CD1c-positive myeloid dendritic cell (primary cell): Measurements from ENCODE around the gene RASL11A.
"Not testable (repeated sequence)": the region's sequence is repeated elsewhere in the genome, so short reads cannot be mapped to it uniquely, and the experiment has no call there.

Experiments used
- DNase-seq: peaks from one replicate; pipeline ENCODE4 v3.0.0-alpha.2; 2016; ENCODE audit errors: extremely low spot score

The RASL11A gene

DNA sequence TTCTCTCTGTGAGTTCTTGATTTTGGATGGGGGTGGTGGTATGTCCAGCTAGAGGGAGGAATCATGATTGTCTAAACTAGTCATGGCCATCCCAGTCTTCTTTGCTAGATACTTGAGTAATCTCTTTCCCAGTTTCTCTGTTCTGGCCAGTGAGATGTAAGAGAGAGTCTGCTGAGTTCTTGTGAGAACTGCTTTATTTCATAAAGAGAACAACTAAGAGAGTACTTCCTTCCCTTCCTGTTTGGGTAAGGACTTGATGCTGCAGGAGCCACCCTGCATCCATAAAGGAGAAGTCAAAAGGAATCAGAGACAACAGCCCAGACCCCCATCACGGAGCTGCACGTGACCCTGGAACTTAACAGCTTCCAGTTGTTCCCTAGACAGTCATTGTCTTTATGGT is 3.0 kb upstream of the RASL11A start:
- peak; percentile 51 for DNase-seq

DNA sequence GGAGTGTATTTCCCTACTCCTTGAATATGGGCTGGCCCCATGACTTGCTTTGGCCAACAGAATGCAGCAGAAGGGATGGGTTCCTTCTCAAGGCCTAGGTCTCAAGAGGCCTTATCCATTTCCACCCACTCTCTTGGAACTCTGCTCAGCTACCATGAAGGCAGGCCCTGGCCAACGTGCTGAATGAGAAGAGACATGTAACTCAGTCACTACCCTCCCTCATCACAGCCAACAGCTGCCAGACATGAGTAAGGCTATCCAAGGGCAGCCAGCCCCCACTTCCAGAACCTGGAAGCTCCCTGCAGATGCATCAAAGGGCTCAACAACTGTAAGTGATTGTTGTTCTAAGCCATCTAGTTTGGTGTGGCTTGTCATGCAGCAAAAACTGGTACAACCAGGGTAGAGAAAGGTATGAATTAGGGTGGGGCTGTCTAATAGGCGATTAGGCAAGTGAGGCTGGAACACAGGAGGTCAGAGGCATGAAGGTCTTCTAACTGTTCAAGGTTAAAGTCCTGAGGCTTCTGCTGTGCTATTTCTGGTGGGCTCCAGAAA is 1.4 kb upstream of the RASL11A start:
- no peak for DNase-seq

DNA sequence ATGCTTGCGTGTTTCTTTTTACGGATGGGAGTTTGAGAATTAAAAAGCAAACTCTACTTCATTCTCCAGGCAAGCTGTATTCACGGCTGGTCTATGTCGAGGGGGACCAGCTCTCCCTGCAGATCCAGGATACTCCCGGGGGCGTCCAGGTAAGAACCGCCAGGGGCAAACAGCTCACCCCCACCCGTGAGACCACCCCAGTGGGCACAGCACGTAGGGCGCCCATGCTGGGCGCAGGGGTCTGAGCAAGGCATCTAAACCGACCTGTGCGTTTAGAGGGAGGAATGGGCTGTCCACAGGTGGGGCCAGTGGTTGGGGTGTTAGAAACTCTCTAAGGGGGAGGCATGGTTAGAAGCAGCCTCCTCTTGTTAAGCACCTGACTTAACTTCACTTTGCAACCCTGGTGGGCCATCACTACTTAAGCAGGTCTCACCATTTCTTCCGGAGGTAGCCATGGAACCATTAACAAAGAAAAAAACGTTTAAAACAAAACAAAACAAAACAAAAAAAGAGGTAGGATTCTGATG is 1.0 kb downstream of the RASL11A start:
- no peak for DNase-seq

DNA sequence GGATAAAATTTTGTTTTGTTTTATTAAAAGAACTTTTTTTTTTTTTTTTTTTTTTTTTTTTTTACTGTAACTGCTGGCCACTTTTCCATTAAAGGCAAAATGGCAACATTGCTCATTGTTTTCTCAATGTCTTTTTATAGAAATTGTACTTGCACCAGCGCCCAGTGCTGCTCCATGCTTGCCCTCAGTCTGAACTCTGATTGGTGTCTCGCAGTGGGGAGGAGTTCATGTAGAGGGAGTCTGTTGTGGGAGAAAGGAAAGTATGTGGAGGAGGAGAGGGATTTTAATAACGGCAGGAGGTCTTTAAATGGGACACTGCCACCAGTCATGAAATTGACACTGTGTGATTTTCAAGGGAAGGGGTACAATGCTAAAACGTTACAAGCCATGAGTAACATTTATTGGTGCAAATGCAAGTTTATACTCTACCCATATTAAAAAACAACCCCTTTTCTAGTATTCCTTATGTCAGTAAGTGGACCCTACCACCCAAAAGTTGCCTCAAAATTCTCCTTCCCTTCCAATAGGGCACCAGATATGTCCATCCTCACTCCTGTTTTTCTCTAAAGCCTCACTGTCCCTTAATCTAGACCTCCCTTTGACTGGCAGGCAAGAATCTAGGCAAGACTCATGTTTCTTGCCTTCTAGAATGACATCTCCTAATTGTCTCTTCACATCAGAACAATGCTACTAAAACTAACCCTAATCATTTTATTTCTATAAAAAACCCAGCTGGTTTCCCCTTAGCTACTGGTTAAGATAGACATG is 3.2 kb downstream of the RASL11A start:
- DNase-seq = no peak

DNA sequence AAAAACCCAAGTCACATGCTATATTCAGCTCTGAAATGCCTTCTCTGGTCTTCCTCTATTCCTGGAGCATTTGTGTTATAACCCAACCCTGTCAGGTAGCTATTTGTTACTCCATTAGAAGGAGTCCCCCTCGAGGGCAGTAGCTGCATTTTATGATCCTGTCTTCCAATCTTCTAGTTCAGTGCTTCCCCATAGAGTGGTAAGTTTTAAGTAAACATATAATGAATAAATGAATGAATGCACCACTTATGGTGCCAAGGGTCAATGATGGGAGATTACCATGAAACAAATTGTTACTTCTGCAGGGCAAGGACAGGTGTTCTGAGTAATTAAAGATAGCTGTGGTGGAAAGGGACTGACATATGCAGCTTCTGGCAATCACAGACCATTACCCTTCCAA is 4.0 kb downstream of the RASL11A start:
- no peak for DNase-seq

DNA sequence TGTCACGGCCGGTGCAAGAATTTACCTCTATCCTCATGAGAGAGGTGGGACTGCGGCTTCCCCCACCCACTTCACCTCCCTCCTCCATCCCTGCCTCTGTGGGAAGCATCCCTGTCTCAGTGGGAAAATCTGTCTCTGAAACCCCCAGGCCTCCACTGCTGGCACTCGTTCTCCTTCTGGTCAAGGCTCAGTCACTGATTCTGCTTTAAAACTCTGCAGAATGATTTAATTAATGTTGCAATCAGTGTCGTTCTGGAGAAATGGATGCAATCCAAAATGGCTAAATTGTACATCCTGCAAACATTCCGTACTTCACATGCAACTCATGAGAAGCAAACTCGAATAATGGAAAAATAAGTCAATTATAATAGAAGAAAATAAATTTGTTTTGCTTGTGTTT is 5.6 kb downstream of the RASL11A start:
- no peak for DNase-seq

DNA sequence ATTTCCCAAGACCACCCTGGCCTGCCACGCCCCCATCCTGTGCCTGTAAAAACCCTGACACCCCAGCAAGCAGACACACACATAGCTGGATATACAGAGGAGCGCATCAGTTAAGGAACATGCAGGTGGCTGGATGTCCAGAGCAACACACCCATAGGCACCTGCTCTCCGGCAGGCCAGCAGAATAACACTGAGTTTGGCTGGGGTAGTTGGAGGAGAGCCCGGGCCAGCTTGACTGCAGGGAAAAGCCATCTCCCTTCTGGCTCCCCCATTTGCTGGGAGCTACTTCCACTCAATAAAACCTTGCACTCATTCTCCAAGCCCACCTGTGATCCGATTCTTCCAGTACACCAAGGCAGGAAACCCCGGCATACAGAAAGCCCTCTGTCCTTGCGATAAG is 8.9 kb downstream of the RASL11A start:
- DNase-seq = no peak

DNA sequence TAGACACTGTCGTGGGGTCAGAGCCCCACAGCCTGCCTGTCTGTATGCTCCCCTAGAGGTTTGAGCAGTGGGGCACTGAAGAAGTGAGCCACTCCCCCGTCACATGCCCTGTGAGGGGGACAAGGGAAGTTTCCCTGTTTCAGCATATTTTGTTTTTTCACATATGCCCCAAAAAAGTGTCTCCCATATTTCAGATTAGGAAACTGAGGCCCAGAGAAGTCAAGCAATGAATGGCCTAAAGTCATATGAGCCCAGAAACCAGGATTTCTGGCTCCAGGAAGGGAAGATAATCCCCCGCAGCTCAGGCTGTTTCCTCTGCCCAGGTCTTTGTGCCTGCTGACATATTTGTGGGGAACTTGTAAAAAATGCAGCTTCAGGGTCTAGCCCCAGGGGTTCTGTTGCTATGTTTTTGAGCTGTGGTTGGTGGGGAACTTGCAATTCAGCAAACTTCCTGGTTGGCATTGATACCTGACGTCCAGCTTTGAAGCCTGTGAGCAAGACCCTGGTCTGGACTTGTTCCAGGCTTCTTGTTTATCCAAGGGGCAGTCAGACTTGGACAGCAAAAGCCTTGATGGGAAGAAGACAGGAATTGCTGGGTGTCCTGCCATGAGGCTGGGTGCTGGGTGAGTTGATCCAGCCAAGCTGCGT is 9.5 kb downstream of the RASL11A start:
- DNase-seq = no peak

DNA sequence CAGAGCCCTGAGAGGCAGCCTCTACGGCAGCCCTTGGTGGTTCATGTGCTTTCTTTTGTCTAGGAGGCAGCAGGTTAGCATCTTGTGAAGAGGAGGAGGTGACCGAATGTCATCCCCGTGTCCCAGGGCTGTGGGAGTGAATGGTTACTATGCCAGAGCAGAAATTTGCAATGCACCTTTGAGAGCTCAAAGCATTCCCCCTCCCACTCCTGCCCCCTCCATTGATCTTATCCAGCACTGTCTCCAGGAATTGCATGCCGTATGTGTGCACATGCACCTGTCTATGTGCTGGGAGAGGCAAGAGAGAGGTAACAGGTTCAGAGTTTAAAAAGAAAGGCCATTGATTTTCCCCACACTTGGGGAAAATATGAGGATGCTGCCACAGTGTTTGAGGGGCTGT is 10.2 kb downstream of the RASL11A start:
- DNase-seq = no peak

DNA sequence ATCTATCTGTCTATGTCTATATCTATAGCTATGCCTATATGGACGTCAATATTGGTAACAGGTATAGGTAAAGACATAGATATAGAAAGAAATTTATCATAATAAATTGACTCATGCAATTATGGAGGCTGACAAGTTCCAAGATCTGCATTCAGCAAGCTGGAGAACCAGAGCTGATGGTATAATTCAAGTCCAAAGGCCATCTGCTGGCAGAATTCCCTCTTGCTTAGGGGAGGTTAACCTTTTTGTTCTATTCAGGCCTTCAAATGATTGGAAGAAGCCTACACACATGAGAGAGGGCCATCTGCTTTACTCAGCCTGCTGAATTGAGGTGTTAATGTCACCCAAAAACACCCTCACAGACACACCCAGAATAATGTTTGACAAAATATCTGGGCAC is 10.8 kb downstream of the RASL11A start:
- no peak for DNase-seq

DNA sequence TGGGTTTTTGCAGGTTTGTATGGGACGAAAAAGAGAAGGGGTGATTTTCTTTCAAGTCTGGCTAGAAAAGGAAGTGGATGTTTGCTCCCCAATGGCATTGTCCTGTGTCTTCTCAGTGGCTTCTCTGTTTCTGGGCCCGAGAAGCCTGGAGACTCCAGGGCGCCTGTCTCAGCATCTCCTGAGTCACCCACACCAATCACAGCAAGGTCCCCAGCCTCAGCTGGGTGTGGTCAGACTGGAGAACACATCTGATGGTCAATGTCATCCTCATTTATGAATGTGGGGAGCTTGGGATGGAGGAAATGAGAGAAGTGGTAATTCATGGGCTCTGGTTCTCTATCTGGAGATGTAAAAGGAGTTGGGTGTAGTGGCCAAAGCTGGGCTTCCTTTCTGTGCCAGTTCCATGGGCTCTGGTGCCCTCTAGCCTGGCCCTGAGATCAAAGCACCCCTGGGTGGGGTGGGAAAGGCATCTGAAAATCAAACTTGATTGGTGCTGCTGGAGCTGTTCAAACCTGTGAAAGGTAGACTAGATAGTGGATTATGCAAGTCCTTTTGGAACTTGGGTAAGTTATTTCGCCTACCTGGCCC is 13.4 kb downstream of the RASL11A start:
- peak; percentile 42 for DNase-seq

DNA sequence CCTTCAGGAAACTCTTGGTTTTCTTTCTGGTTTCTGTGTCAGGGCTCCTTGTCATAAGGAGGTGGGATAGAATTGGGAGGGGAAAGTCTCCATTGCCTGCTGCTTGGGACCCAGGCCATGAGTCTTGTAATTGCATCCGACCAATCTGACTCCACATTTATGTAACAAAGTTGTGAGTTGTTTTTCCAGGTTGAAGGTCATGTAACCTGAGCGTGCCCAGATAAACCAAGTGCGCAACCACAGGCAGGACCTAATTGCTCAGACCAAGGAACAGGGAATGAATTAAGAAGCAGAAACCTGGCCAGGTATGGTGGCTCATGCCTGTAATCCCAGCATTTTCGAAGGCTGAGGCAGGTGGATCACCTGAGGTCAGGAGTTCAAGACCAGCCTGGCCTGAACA is 17.8 kb downstream of the RASL11A start:
- no peak for DNase-seq

DNA sequence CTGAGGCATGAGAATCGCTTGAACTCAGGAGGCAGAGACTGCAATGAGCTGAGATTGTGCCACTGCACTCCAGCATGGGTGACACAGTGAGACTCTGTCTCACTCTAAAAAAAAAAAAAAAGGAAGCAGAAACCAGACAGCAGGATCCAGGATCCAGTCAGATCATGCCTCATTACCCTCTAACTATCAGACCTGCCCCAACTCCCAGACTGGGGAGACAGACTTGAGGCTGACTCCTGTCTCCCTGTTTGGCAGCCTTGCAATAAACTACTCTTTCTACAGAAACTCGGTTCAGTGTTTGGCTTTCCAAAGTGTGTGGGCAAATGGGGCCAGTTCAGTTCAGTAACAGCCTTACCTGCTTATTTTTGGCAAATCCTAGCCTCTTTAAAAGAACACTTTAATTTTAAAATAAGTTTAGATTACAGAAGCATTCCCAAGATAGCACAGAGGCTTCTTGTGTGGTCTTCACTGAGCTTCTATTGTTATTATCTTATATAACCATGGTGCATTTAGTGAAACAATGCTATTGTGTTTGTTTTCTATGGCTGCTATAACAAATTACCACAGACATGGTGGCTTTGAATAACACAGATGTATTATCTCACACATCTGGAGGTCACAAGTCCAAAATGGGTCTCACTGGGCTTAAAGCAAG is 18.5 kb downstream of the RASL11A start:
- no peak for DNase-seq

DNA sequence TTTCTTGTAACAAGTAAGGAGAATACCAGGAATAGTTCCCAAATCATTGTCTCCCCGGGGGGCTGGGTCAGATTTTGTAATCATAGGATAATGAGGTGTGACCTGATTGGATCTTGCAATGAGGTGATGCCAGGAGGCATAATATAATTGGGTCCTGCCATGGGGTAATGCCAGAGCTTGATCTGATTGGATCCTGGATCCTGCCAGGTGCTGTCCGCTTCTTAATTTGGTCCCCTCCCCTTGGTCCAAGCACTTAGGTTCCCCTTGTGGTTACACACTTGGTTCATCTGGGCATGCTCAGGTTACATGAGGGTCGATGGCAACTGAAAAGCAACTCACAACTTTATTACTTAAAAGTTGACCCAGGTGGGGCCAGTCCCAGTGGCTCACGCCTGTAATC is 20.1 kb downstream of the RASL11A start:
- DNase-seq = no peak

DNA sequence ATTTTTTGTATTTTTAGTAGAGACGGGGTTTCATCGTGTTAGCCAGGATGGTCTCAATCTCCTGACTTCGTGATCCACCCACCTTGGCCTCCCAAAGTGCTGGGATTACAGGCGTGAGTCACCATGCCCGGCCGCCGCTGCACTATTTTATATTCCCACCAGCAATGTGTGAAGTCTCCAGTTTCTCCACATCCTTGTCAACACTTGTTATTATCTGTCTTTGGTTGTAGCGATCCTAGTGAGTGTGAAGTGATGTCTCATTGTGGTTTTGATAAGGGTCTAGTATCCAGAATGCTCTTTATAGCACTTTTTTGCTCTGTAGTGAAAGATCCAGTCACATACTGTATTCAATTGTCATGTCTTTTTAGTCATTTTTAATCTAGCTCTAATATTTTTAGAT is 21.3 kb downstream of the RASL11A start:
- DNase-seq = not testable (repeated sequence)

DNA sequence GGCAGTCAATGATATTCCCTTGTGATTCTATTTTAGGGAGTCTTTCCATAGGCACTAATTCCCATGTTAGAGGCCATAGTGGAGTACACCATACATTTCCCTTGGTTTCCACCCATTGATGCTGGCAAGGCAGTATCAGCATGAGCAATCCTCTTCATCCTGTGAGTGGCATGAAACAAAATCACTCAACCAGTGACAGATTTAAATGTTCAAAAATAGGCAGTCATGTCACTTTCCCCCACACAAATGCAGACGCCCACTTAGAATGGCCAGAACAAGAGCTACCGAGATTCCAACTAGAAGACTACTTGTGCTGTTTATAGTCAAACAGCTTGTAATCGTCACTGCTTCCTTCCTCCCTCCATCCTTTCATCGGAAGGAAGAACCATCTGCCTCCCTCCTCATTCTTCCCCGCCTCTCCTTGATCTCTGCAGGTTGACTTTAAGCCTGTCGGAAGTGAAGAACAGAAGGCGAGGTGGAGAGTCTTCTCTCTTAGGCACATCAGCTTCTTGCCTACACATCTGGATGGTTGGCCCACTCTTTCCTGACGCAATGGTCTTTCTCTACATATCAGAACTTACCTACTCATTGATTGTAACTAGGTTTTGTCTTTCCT is 22.6 kb downstream of the RASL11A start:
- DNase-seq = no peak

DNA sequence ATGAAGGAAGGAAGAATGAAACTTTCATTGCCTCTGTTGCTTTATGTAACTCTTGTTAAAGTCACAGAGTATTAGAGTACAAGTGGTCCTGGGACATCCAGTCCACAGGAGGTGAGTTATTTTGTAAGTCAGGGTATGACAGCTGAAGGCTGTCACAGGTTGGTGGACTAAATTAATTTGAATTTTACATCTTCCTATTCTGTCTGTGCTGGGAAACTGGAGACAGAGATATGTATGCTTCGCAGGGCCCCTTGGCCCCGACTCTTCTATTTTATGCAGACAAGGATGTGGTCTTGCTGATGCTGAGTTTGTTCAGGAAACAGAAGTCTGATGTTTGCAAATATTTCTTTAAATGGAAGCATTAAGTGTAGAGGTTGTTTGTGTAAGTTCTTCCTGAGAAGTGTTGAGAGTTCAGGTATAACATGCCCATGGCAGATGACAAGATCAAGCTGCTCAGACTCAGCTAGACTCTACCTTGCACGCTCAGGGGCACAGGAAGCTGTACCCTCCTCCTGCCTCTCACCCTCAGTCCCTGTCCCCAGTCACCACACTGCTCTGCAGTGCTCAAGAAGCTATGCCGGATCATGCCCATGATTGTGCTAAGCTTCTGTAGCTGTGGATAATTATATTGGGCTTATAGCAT is 23.4 kb downstream of the RASL11A start:
- peak; percentile 3 for DNase-seq

DNA sequence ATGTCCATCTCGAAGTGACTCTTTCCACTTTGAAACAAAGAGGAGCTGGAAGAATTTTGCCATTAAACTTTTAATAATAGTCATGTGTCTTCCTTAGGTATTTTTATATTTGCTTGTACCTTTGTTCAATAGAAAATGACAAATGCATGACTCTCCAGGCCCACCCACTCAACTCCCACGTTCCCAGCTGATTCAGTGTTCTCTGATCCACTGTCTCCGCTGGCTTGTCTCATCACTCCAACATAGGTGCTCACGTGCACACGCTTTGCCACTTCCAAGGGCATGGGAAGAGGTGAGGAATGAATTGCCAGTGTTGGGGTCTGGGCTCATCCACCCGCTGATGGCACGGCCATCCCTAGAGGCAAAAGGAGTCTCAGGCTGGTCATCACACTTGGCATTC is 24.5 kb downstream of the RASL11A start:
- no peak for DNase-seq

DNA sequence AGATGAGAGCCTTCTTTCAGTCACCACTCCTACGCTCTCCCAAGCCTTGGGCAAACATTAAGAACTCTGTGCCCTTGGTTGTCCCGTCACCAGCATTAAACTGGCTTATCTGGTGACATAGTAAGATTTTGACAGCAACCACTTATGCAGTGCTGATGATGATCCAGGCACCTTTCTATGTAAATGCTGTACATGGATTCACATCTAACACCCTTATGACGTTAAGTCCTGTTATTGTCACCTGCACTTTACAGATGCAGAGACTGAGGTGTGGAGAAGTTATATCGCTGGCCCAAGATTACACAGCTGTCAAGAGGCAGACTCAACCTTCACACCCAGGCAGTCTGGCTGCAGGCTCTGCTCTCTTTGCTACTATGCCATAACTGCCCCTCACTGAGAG is 25.0 kb downstream of the RASL11A start:
- DNase-seq = no peak

DNA sequence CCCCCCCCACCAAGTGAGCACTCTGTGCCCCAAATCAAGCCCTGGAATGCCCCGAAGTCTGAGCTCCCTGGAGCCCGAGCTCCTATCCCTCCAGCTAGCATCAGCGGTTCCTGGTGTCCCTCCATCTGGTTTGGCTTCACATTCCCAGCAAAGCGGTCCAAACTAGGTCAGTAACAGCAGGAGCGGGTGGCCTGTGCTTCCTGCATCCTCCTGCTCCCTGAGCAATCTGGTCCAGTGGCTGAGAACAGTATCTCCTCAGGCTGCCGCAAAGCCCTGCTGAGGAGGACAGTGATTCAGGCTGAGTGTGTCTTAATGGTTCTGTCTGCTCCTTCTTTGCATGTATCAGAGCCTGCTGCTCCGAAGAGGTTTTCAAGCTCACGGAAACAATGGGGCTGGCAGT is 25.9 kb downstream of the RASL11A start:
- no peak for DNase-seq

DNA sequence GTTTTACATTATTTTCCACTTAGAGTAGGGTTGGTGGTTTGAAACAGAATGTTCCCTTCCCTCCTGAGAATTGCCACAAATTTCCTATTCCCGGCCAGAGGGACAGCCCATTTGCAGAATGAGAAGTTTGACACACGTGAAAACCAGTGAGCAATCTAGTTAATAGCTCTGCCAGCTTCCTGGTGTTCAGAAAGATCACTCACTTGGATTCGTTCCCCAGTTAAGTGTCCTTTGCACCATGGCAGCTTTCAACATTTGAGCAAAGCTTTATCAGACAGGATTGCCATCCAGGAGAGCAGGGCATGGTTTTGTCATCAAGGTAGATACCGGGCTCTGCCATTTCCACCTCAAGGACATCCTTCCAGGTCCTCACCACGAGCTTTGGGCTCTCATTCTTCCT is 28.2 kb downstream of the RASL11A start:
- no peak for DNase-seq
